Amygdala (tissue), 56 donors: ENCODE data around the gene CSNK1G1.
"Not testable (repeated sequence)": the region's sequence is repeated elsewhere in the genome, so short reads cannot be mapped to it uniquely, and the experiment has no call there.

Source experiments
- DNase-seq, 56 donors: peaks; one replicate each; lab custom pipeline; 2025; lab: John Stamatoyannopoulos, UW

The CSNK1G1 gene

GRCh38 chr15:64143276-64143675 lies 212.7 kb downstream of the CSNK1G1 start:
- DNase-seq: no peak

DNA sequence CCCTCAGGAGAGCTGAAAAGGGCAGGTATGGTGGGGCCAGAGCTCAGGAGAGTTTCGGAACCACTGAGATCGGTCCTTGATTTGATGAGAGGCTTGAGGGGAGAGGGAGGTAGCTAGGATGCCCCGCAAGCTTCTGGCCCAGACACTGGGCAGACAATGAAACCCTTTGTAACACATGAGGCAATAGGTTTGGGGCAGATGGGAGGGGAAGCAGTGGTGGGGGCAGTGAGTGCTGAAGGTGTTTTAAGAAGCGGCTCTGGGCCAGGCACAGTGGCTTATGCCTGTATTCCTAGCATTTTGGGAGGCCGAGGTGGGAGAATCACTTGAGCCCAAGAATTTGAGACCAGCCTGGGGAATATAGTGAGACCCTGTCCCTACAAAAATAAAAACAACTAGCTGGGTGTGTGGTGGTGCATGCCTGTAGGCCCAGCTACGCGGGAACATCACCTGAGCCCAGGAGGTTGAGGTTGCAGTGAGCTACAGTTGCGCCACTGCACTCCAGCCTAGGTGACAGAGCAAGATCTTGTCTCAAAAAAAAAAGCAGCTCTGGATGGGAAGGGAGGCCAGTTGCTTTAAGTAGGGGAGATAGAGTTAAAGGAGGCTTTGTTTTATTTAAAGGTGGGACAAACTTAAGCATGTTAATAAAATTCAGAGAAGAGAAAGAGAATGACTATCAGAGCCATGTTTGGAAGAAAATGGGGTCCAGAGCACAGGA lies 214.0 kb downstream of the CSNK1G1 start:
- peak in 11 of 56 donors; percentile 19 to 48 (median 32) for DNase-seq

- no peak for DNase-seq
Observed at GRCh38 chr15:64138331-64138941, 217.5 kb downstream of the CSNK1G1 start.

- DNase-seq: peak in 28 of 56 donors; percentile 22 to 69 (median 48)
Observed at GRCh38 chr15:64137226-64137833, 218.6 kb downstream of the CSNK1G1 start.

GRCh38 chr15:64136347-64136746 lies 219.6 kb downstream of the CSNK1G1 start:
- DNase-seq: no peak

- peak in 46 of 56 donors; percentile 26 to 92 (median 68) for DNase-seq
Observed at GRCh38 chr15:64134345-64134829, 221.6 kb downstream of the CSNK1G1 start.

DNA sequence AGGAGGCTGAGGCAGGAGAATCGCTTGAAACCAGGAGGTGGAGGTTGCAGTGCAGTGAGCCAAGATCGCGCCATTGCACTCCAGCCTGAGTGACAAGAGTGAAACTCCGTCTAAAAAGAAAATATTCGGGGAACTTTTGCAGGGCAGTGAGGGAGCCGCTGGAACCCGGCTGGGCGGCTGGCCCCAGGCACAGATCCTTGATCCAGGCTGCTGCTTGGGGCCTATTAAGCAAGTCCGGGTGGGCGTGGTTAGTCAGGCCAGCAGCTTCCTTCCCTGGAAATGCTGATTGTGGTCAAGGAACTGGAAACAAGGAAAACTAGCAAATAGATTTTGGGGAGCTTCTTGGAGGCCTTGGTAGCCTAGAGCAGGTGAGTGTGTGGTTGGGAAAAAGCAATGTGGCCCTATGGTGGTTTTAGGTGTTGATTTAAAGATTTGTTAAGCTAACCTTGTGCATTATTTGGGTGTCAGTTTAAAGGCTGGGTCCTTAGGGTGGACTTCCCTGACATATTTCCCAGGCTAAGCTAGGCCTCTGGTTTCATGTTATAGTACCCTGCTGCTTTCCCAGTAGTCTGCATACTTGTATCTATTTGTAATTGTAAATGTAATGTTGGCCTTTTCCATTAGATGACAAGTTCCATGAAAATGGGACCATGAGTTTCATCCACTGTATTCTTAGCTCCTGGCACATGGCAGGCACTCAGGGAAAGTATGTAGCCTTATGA lies 222.2 kb downstream of the CSNK1G1 start:
- DNase-seq: peak in 1 of 56 donors; percentile 21

- DNase-seq: no peak
Observed at GRCh38 chr15:64132217-64132616, 223.8 kb downstream of the CSNK1G1 start.

GRCh38 chr15:64131547-64131946 lies 224.4 kb downstream of the CSNK1G1 start:
- DNase-seq: peak in 13 of 56 donors; percentile 20 to 59 (median 36)

DNA sequence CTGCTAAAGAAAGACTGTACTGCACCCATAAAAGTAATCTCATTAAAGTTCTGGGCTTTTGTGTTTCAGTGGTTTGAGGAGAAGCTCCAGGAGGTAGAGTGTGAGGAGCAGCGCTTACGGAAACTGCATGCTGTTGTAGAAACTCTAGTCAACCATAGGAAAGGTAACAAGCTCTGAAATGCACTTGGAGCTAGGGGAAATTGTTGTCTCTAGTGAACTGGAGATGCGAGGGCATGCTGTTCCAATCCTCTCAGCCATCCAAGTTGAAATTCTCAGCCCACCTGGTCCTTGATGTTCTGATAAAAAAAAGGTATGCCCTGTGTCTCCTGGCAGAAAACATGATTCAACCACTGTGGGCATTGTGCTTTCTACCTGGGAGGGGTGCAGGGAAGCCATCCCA lies 225.8 kb downstream of the CSNK1G1 start:
- DNase-seq: no peak

DNA sequence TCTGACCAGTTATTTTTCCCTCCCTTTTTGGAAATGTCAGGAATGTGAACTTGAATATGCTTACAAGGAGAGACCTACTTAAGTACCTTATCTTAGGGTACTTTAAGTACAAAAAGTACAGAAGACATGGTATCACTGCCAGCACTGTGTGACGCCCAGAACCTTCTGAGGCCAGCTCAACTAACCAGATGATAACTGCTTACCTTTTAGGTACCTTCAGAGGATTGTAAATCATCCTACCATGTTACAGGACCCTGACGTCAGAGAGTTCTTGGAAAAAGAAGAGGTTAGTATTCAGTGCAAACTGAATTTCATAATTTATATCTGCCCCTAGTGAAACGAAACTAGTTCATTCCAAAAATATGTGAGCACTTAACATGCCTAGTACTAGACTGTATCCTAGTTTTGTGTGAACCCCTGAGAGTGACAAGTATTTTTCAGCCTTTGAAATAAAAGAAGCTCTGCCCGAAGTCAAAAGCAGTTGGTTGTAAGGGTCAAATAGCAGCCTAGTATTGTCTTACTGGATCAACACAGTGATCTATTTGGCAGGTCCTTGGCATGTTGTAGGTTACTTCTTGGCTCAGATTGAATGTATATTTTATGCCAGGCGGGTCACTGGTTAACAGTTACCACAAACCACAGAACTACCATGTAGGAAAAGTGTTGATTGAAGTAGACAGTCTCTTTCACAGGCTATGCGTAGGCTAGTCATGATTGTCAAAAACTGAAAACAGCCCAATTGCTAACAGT lies 228.3 kb downstream of the CSNK1G1 start:
- DNase-seq: no peak

DNA sequence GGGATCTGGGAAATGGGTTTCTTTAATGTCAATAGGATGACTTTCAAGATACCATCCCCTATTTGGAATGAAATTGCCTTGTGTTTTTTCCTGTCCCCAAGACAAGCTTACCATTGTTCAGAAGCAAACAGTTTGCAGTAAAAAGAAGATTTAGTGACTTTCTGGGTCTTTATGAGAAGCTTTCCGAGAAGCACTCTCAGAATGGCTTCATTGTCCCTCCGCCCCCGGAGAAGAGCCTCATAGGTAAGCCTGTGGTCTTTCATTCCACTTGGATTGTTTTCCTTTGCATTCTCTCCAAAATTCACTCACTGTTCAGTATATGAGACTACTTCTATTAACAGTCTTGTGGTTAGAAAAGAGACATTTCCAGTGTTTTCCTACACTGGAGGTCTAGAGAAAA lies 230.0 kb downstream of the CSNK1G1 start:
- no peak for DNase-seq

GRCh38 chr15:64122936-64123351 lies 233.0 kb downstream of the CSNK1G1 start:
- peak in 50 of 56 donors; percentile 27 to 96 (median 81) for DNase-seq

GRCh38 chr15:64122444-64122843 lies 233.5 kb downstream of the CSNK1G1 start:
- DNase-seq: peak in 7 of 56 donors; percentile 31 to 79 (median 57)

DNA sequence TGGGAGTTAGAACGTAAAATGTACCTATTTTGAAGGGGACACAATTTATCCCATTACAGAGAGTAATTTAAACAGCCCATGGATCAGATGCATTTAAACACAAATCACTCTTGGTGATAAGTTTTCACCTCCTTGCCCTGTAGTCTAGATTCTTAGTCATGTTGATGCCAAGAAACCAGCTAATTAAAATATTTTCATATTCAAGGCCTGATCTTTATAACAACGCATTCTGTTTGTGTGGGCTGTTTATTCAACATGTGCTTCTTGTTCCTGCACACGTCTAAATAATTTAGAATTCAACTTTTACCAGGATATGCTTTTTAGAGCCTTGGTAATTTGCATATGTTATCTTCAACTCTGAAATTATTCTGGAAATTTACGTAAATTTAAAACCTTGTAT lies 234.4 kb downstream of the CSNK1G1 start:
- no peak for DNase-seq

- DNase-seq: not testable (repeated sequence)
Observed at GRCh38 chr15:64120322-64120721, 235.7 kb downstream of the CSNK1G1 start.

DNA sequence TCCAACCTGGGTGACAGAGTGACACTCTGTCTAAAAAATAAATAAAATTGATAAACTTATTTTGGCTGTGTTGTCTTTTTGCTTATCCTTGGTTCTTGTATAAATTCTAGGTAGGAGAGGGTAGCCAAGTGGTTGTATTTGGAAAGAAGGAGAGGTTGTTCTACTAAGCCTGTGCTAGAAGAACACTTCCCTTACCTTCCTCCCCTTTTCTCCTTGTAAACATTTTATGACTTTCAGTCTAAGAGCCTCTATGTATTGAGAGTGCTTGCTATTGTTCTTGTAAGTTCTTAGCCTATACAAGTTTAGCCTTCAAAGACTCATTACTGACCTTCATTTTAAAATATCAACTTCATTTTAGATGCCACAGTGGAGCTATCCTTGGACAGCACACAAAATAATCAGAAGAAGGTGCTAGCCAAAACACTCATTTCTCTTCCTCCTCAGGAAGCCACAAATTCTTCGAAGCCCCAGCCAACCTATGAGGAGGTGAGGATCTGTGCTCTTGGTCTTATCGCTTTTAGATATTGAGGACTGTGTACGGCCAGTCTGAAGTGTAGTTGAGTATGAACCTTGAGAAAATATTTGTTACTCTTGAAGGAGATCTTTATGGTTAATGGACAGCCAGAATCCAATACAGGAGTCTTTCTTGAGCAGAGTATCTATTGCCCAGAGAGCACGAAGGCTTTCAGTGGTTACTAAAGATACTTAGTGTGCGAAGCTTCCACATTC lies 238.1 kb downstream of the CSNK1G1 start:
- no peak for DNase-seq
